ENCODE measurements around the gene MOGAT2.

MOGAT2 gene

GRCh38 chr11:75719340-75720239 is 2.0 kb downstream of the MOGAT2 start:
- Histone ChIP-seq H3K9me3 (ENCODE audit: insufficient read depth, low read length) (no peaks in the 10 kb centered on the region), H3K9ac (ENCODE audit: insufficient read length, low read depth) (no peak overlapping the region), H3K4me1 (ENCODE audit: insufficient read depth, insufficient read length) (peaks cover 14% of the 10 kb centered on the region), H3K27me3 (ENCODE audit: insufficient read depth, insufficient read length) (peaks cover 12% of the 10 kb centered on the region), H3K4me3 (ENCODE audit: insufficient read length, low read depth) (no peak overlapping the region), H3K36me3 (ENCODE audit: insufficient read depth, insufficient read length, low read length) (no peaks in the 10 kb centered on the region)
- no peak for DNase-seq (ENCODE audit: low read depth, low spot score)
- TF ChIP-seq ZNF274 (IDR thresholded peaks at IDR 0.05; ENCODE audit: low read depth, low read length) (no peak), YY1 (IDR thresholded peaks at IDR 0.05; ENCODE audit: insufficient read depth, insufficient read length) (no peak), SUZ12 (IDR thresholded peaks at IDR 0.05; ENCODE audit: extremely low read depth, insufficient read depth, insufficient read length) (no peak)

GRCh38 chr11:75720639-75721038 is 3.0 kb downstream of the MOGAT2 start:
- no peaks in the 10 kb centered on the region for H3K9me3 ChIP-seq (ENCODE audit: insufficient read depth, low read length)
- H3K36me3 ChIP-seq (ENCODE audit: insufficient read depth, insufficient read length, low read length) = no peaks in the 10 kb centered on the region
- H3K4me1 ChIP-seq (ENCODE audit: insufficient read depth, insufficient read length) = peaks cover 14% of the 10 kb centered on the region
- peaks cover 12% of the 10 kb centered on the region for H3K27me3 ChIP-seq (ENCODE audit: insufficient read depth, insufficient read length)
- DNase-seq (ENCODE audit: low read depth, low spot score) = no peak
- no peak overlapping the region for H3K9ac ChIP-seq (ENCODE audit: insufficient read length, low read depth)
- no peak overlapping the region for H3K4me3 ChIP-seq (ENCODE audit: insufficient read length, low read depth)
- TF ChIP-seq SUZ12 (IDR thresholded peaks at IDR 0.05; ENCODE audit: extremely low read depth, insufficient read depth, insufficient read length) = no peak
- TF ChIP-seq ZNF274 (IDR thresholded peaks at IDR 0.05; ENCODE audit: low read depth, low read length) = no peak
- TF ChIP-seq YY1 (IDR thresholded peaks at IDR 0.05; ENCODE audit: insufficient read depth, insufficient read length) = no peak

GRCh38 chr11:75721852-75722668 is 4.4 kb downstream of the MOGAT2 start:
- Histone ChIP-seq H3K27me3 (ENCODE audit: insufficient read depth, insufficient read length) (peaks cover 12% of the 10 kb centered on the region), H3K9ac (ENCODE audit: insufficient read length, low read depth) (no peak overlapping the region), H3K9me3 (ENCODE audit: insufficient read depth, low read length) (no peaks in the 10 kb centered on the region), H3K4me1 (ENCODE audit: insufficient read depth, insufficient read length) (peaks cover 16% of the 10 kb centered on the region), H3K4me3 (ENCODE audit: insufficient read length, low read depth) (no peak overlapping the region), H3K36me3 (ENCODE audit: insufficient read depth, insufficient read length, low read length) (no peaks in the 10 kb centered on the region)
- TF ChIP-seq YY1 (IDR thresholded peaks at IDR 0.05; ENCODE audit: insufficient read depth, insufficient read length) (no peak), SUZ12 (IDR thresholded peaks at IDR 0.05; ENCODE audit: extremely low read depth, insufficient read depth, insufficient read length) (no peak), ZNF274 (IDR thresholded peaks at IDR 0.05; ENCODE audit: low read depth, low read length) (no peak)
- DNase-seq (ENCODE audit: low read depth, low spot score) = no peak

- Histone ChIP-seq H3K36me3 (ENCODE audit: insufficient read depth, insufficient read length, low read length) (no peaks in the 10 kb centered on the region), H3K4me3 (ENCODE audit: insufficient read length, low read depth) (no peak overlapping the region), H3K9me3 (ENCODE audit: insufficient read depth, low read length) (no peaks in the 10 kb centered on the region), H3K27me3 (ENCODE audit: insufficient read depth, insufficient read length) (peaks cover 12% of the 10 kb centered on the region), H3K4me1 (ENCODE audit: insufficient read depth, insufficient read length) (peaks cover 16% of the 10 kb centered on the region), H3K9ac (ENCODE audit: insufficient read length, low read depth) (no peak overlapping the region)
- DNase-seq (ENCODE audit: low read depth, low spot score) = no peak
- no peak for TF ChIP-seq ZNF274 (IDR thresholded peaks at IDR 0.05; ENCODE audit: low read depth, low read length)
- no peak for TF ChIP-seq YY1 (IDR thresholded peaks at IDR 0.05; ENCODE audit: insufficient read depth, insufficient read length)
- no peak for TF ChIP-seq SUZ12 (IDR thresholded peaks at IDR 0.05; ENCODE audit: extremely low read depth, insufficient read depth, insufficient read length)
Measured at GRCh38 chr11:75722669-75723042, 5.0 kb downstream of the MOGAT2 start.

GRCh38 chr11:75725547-75726320 is 8.1 kb downstream of the MOGAT2 start:
- Histone ChIP-seq H3K4me3 (ENCODE audit: insufficient read length, low read depth) (no peak overlapping the region), H3K9ac (ENCODE audit: insufficient read length, low read depth) (no peak overlapping the region), H3K9me3 (ENCODE audit: insufficient read depth, low read length) (no peaks in the 10 kb centered on the region), H3K4me1 (ENCODE audit: insufficient read depth, insufficient read length) (peaks cover 12% of the 10 kb centered on the region), H3K36me3 (ENCODE audit: insufficient read depth, insufficient read length, low read length) (no peaks in the 10 kb centered on the region), H3K27me3 (ENCODE audit: insufficient read depth, insufficient read length) (no peaks in the 10 kb centered on the region)
- DNase-seq (ENCODE audit: low read depth, low spot score) = no peak
- TF ChIP-seq SUZ12 (IDR thresholded peaks at IDR 0.05; ENCODE audit: extremely low read depth, insufficient read depth, insufficient read length) (no peak), YY1 (IDR thresholded peaks at IDR 0.05; ENCODE audit: insufficient read depth, insufficient read length) (no peak), ZNF274 (IDR thresholded peaks at IDR 0.05; ENCODE audit: low read depth, low read length) (no peak)

GRCh38 chr11:75728992-75729391 is 11.4 kb downstream of the MOGAT2 start:
- Histone ChIP-seq H3K36me3 (ENCODE audit: insufficient read depth, insufficient read length, low read length) (no peaks in the 10 kb centered on the region), H3K4me1 (ENCODE audit: insufficient read depth, insufficient read length) (peaks cover 2% of the 10 kb centered on the region), H3K9ac (ENCODE audit: insufficient read length, low read depth) (no peak overlapping the region), H3K4me3 (ENCODE audit: insufficient read length, low read depth) (no peak overlapping the region), H3K27me3 (ENCODE audit: insufficient read depth, insufficient read length) (no peaks in the 10 kb centered on the region), H3K9me3 (ENCODE audit: insufficient read depth, low read length) (no peaks in the 10 kb centered on the region)
- no peak for DNase-seq (ENCODE audit: low read depth, low spot score)
- TF ChIP-seq ZNF274 (IDR thresholded peaks at IDR 0.05; ENCODE audit: low read depth, low read length) (no peak), YY1 (IDR thresholded peaks at IDR 0.05; ENCODE audit: insufficient read depth, insufficient read length) (no peak)
